SK-N-SH (cell line): ENCODE data around the gene DYNC2H1.

Source experiments
- CTCF ChIP-seq: fragments of 200-600 bp; sonication (generic); IDR thresholded peaks from 2 replicates; pipeline ENCODE4 v1.6.1; 2017; ENCODE audit warnings: antibody characterized with exemption, mild to moderate bottlenecking, moderate library complexity
- USF2 ChIP-seq: fragments of 150-350 bp; IDR thresholded peaks from 2 replicates; pipeline ENCODE4 v1.6.1; 2017; ENCODE audit warnings: antibody characterized with exemption, low read length, low read depth, borderline replicate concordance

- TF ChIP-seq CTCF, result no peak
- TF ChIP-seq USF2, result no peak
These were observed 388.0 kb downstream of the DYNC2H1 start for GRCh38 chr11:103497268-103497667.
